Activated CD8-positive, alpha-beta T cell treated with anti-CD3 and anti-CD28 coated beads for 36 hours (primary cell): ENCODE results near the gene ACOX1. TPM values are rescaled to one million over a fixed set of nuclear protein-coding genes. Genes with fewer than 3 reads are reported as not detected.

Source experiments
- ATAC-seq: fragments of 200-7000 bp; cut with Tn5 transposase; one replicate; pipeline ENCODE4 v1.10.0; 2021; ENCODE audit warnings: mild to moderate bottlenecking, moderate library complexity
- CTCF ChIA-PET: fragments of 350-600 bp; sonication (Branson Sonifier 250); formaldehyde crosslinking; loops from one replicate; lab custom pipeline; 2021; ENCODE audit warnings: antibody characterized with exemption; lab: Charles Lee
- POLR2A ChIA-PET: fragments of 350-600 bp; sonication (Branson Sonifier 250); formaldehyde crosslinking; loops from one replicate; lab custom pipeline; 2021; ENCODE audit warnings: antibody characterized with exemption; lab: Charles Lee
- DNase-seq: peaks from one replicate; pipeline ENCODE4 v3.0.0-alpha.2; 2020
- H3K27ac Mint-ChIP-seq: one replicate; pipeline ENCODE4 v1.8.0; 2021; ENCODE audit warnings: mild to moderate bottlenecking, mixed read lengths
- H3K27me3 Mint-ChIP-seq: one replicate; pipeline ENCODE4 v1.8.0; 2021; ENCODE audit warnings: mixed read lengths
- H3K36me3 Mint-ChIP-seq: one replicate; pipeline ENCODE4 v1.8.0; 2021; ENCODE audit warnings: low read depth, mixed read lengths
- H3K4me1 Mint-ChIP-seq: one replicate; pipeline ENCODE4 v1.8.0; 2021; ENCODE audit warnings: low read depth, mixed read lengths
- H3K4me3 Mint-ChIP-seq: one replicate; pipeline ENCODE4 v1.8.0; 2021; ENCODE audit warnings: mild to moderate bottlenecking, moderate library complexity, mixed read lengths
- H3K9me3 Mint-ChIP-seq: one replicate; pipeline ENCODE4 v1.8.0; 2021; ENCODE audit warnings: mixed read lengths
- intact Hi-C: fragments of 100-400 bp; cut with micrococcal nuclease; formaldehyde crosslinking; loops from one replicate; pipeline ENCODE4 v1.10.0; 2022
- total RNA-seq, 2 experiments: library from RNA; stranded (reverse); gene quantifications; one replicate each; pipeline ENCODE4 v1.2.3, GENCODE V29; 2021
- TF ChIP-seq, protein P1 (sequence below): fragments of 200-600 bp; IDR thresholded peaks from one replicate; pipeline ENCODE4 v1.8.0; 2022; ENCODE audit warnings: antibody characterized with exemption, mild to moderate bottlenecking

The ACOX1 gene
- total RNA-seq, 2 experiments from 2014 or later: 23.0 to 24.1 TPM

DNA sequence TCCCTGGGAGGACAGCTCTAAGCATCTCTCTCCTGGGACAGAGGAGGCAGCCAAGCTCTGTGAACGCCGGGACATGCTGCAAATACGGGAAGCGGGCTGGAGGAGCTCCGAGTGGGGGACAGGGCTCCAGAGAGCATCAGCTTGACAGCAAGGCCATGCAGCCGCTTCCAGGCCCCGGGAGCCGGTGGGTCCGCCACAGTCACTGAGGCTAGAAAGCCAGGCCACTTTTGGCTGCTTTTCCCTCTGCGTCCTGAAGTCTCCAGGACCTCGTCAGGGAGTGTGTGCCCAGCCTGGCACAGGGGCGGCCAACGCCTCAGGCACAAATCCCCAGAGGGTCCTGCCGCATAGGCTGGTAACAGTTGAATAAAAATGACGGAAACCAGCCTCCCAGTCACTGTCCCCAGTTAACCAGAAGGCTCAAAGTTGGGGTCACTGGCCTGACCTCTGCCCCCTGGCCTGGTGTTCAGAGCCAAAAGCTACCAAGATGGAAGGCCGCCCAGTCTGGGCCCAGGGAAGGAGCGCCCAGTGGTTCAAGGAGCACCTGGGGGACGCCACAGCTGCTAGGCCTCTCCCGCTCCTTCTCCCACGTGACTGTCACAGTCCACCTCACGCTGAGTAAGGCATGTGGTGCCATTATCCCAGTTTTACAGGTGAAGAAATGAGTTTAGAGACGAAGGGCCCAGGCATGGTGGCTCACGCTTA is 79.0 kb downstream of the ACOX1 start:
- Mint-ChIP-seq H3K27me3 (no peaks in the 10 kb centered on the region), H3K36me3 (peaks cover 33% of the 10 kb centered on the region), H3K9me3 (no peaks in the 10 kb centered on the region), H3K27ac (no peak overlapping the region), H3K4me1 (peaks cover 21% of the 10 kb centered on the region), H3K4me3 (no peak overlapping the region)
- TF ChIP-seq, protein P1, sequence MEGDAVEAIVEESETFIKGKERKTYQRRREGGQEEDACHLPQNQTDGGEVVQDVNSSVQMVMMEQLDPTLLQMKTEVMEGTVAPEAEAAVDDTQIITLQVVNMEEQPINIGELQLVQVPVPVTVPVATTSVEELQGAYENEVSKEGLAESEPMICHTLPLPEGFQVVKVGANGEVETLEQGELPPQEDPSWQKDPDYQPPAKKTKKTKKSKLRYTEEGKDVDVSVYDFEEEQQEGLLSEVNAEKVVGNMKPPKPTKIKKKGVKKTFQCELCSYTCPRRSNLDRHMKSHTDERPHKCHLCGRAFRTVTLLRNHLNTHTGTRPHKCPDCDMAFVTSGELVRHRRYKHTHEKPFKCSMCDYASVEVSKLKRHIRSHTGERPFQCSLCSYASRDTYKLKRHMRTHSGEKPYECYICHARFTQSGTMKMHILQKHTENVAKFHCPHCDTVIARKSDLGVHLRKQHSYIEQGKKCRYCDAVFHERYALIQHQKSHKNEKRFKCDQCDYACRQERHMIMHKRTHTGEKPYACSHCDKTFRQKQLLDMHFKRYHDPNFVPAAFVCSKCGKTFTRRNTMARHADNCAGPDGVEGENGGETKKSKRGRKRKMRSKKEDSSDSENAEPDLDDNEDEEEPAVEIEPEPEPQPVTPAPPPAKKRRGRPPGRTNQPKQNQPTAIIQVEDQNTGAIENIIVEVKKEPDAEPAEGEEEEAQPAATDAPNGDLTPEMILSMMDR: no peak
- ATAC-seq: no peak
- ChIA-PET POLR2A (interaction anchor here (0.7 to 9.5 kb wide), 3 partner anchors 9 to 84 kb away, joined by 3 to 100 read pairs (median 3); partner anchors contain the start of gene TRIM47), CTCF (interaction anchor here (0.9 to 1.4 kb wide), 5 partner anchors 23 to 71 kb away, joined by 3 to 6 read pairs (median 3); no protein-coding TSS in a partner anchor)
- intact Hi-C loops: no loop called here
- no peak for DNase-seq

DNA sequence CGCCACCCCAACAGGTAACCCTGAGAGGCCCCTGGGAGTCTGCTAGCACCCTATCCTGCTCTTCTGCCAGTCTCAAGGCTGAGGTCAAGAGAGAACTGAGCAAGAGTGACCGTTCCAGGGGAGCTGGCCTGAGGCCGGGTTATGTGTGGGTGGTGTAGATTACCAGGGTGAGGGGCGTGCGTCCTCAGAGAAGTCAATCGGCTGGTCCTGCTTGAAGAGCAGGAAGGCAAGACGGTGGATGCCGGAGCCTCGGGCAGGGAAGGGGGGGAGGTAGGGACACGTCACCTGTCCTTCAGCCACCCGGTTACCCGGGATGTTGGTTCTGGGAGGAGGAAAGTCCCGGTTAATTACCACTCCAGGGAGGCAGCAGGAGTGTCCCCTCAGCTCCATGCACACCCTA is 79.6 kb downstream of the ACOX1 start:
- H3K4me3 Mint-ChIP-seq: no peak overlapping the region
- CTCF ChIA-PET: interaction anchor here (1.1 kb wide), 1 partner anchor 41 kb away, joined by 3 read pairs; no protein-coding TSS in a partner anchor
- H3K27me3 Mint-ChIP-seq: no peaks in the 10 kb centered on the region
- ATAC-seq (no peak), DNase-seq (no peak)
- peaks cover 21% of the 10 kb centered on the region for H3K4me1 Mint-ChIP-seq
- TF ChIP-seq, protein P1: no peak
- H3K9me3 Mint-ChIP-seq: no peaks in the 10 kb centered on the region
- POLR2A ChIA-PET: interaction anchor here (0.7 to 9.5 kb wide), 5 partner anchors 9 to 84 kb away, joined by 3 to 100 read pairs (median 3); partner anchors contain the start of genes ACOX1 and TRIM47
- peaks cover 32% of the 10 kb centered on the region for H3K36me3 Mint-ChIP-seq
- intact Hi-C loops: no loop called here
- no peak overlapping the region for H3K27ac Mint-ChIP-seq

DNA sequence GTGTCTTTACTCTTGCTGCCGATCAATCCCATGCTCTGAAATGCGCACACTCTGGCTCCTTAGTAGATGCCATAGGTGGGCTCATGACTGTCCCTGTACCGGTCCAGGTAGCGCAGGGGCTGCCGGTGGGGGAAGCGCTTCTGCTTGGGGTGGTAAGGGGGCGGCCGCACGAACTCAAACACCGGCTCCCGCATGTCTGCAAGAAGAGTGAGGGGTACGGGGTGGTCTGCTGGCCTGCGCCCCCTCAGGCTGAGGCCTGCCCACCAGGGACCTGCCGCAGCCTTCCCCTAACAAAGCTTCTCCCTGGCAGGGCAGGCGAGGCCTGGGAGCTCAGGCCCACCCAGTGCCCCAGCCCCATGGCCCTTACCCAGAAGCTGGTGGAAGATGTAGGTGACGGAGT is 80.2 kb downstream of the ACOX1 start:
- no peak overlapping the region for H3K27ac Mint-ChIP-seq
- peaks cover 26% of the 10 kb centered on the region for H3K4me1 Mint-ChIP-seq
- POLR2A ChIA-PET: interaction anchor here (0.5 to 9.5 kb wide), 6 partner anchors 9 to 154 kb away, joined by 3 to 100 read pairs (median 4); partner anchors contain the start of genes ACOX1 and TRIM47
- H3K36me3 Mint-ChIP-seq: peaks cover 32% of the 10 kb centered on the region
- no peak for DNase-seq
- no peaks in the 10 kb centered on the region for H3K9me3 Mint-ChIP-seq
- no peaks in the 10 kb centered on the region for H3K27me3 Mint-ChIP-seq
- H3K4me3 Mint-ChIP-seq: no peak overlapping the region
- CTCF ChIA-PET: interaction anchor here (1.0 to 9.8 kb wide), 2 partner anchors 22 to 56 kb away, joined by 3 to 78 read pairs; partner anchors contain the start of gene TRIM47
- TF ChIP-seq, protein P1: no peak
- no peak for ATAC-seq
- intact Hi-C loops: no loop called here

DNA sequence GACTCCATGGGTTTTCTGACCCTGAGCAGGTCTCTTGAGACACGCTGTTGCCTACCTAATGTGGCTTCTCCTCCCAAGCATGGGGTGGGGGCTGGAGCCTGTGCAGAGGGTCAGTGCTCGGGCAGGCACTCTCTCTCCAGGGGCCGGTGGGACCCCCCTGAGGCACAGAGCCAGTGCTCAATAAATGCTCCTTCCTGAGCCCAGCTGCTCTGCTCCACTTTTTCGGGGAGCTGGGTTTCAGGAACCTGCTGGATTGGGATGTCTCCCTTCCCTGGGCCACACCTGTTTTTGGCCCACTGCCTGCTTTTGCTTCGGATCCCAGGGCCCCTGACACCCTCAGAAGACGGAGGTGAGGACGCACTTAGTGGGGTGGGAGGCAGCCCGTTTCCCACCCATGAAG is 80.9 kb downstream of the ACOX1 start:
- TF ChIP-seq, protein P1: no peak
- Mint-ChIP-seq H3K27me3 (no peaks in the 10 kb centered on the region), H3K36me3 (peaks cover 32% of the 10 kb centered on the region), H3K4me1 (peaks cover 24% of the 10 kb centered on the region), H3K9me3 (no peaks in the 10 kb centered on the region), H3K4me3 (peak overlapping the region; percentile 87), H3K27ac (no peak overlapping the region)
- DNase-seq (no peak), ATAC-seq (no peak)
- ChIA-PET CTCF (interaction anchor here (1.0 to 9.8 kb wide), 3 partner anchors 21 to 108 kb away, joined by 3 to 78 read pairs (median 3); partner anchors contain the start of gene TRIM47), POLR2A (interaction anchor here (0.8 to 9.5 kb wide), 6 partner anchors 8 to 155 kb away, joined by 3 to 100 read pairs (median 3); partner anchors contain the start of gene TRIM47)
- intact Hi-C loops: no loop called here
